Hippocampal formation (tissue), 2 donors: ENCODE results near the gene RRAS.

ENCODE experiments used
- DNase-seq, 2 donors: peaks; one replicate each; lab custom pipeline; 2025; lab: John Stamatoyannopoulos, UW

RRAS gene

DNA sequence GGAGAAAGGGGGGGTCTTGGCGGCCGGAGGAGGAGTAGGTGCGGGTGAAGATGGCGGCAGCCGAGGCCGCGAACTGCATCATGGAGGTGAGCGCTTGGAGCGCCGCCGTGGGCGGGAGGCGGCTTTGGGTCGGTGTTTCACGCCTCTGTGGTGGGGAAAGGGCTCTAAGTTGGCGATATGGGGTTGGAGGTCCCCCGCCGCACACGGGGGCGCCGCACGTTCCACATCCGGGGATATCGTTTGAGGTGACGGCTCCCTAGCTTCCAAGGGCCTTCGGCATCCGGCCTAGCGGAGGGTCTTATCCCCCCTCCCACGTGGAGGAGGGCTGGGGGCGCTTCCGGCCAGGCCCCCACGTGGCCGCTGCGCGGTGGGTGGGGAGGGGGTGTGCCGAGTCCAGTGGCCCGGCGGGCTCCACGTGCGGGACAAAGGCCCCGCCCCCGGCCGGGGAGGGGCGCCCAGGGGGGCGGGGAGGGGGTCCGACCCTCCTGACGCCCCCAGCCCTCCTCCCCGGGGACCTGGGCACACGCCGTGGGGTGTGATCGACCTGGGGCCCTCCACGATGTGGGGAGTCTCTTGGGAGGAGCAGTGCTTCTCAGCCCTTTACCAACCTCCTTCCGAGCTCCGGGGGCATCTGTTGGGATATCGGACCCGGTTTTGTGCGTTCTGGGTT lies 37.4 kb upstream of the RRAS start, which contains the start of gene PRMT1:
PRMT1 (plus strand) TSS at position 41 of the 670 bp plus-strand sequence; CDS start at position 51, 10 bp downstream.
- DNase-seq: no peak

DNA sequence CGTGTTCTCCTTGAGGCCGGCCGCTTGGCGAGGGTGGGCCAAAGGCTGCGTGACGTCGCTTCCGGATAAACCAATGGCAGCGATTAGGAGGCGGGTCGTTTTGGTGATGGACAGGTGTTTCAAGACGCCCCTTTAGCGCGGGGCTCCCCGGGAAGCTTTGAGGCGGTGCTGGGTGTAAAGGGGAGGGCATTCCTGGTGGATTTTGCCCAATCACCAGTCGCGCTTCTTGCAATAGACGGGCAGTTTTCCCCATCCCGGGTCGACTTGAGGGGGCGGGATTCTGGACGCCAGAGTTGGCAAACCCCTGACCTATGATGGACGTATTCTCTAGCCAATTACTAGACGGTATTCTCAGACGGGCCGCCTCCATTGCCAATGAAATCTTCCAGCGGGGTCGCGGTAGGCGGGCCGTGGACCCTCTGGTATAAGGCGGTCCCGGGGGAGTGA lies 36.9 kb upstream of the RRAS start:
- peak; percentile 100 for DNase-seq

DNA sequence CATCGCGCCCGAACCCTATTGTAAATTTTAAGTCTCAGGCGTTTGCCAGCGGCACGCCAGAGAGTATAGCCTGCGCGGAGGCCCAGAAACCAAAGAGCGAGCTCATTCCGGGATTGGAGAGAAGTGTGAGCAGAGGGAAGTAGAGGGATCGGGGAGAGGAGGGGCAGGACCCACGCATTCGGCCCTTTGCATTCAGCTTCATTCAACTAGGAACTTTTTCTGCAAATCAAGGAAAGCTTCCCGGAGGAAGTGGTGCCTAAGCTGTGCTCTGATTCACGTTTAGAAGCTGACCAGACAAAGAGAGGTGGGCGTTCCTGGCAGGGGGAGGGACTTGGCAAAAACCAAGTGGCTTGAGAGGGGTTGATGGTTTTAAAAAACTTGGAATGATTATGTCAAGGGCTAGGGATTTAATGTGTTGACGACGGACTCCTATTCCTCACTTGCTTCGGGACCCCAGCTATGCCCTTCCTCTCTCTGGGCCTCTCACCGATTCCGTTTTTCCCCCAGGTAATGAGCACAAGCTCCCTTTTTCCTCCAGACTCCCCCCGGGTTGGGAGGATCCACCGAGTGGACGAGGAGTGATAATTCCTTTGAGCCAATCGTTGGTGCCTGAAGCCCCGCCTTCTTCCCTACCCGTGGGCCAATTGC lies 36.3 kb upstream of the RRAS start:
- DNase-seq: peak; percentile 91 to 97

DNA sequence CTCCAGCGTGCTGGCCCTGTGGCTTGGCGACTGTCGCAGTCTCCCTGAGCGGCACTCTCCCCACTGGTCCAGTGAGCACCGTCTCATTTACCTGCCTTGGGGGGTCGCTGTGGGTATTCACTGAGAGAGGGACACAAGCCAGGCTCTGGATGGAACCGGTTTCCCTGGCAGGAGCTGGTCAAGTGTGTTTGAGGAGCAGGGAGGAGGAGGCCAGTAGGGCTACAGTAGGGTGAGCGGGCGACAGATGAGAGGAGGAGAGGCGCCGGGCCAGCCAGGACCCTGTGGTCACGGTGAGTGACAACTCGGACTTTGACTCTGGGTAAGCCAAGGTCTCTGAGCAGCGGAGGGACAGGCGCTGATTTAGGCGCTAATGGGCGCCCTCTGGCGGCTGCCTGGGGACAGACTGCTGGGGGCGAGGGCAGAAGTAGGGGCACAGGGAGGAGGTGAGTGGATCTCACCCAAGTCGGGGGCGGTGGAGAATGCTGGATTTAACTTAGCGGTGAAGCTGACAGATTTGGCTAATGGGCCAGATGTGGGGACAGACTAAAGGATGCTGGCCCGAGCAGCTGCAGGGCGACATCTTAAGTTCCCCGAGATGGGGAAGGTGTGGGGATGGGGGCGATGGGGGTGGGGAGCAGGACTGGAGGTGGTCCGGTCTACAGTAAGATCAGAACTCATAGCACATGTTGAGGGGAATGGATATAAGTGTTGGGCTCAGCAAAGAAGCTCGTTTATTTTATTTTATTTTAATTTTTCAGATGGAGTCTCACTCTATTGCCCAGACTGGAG lies 32.4 kb upstream of the RRAS start:
- peak; percentile 57 to 67 for DNase-seq

DNA sequence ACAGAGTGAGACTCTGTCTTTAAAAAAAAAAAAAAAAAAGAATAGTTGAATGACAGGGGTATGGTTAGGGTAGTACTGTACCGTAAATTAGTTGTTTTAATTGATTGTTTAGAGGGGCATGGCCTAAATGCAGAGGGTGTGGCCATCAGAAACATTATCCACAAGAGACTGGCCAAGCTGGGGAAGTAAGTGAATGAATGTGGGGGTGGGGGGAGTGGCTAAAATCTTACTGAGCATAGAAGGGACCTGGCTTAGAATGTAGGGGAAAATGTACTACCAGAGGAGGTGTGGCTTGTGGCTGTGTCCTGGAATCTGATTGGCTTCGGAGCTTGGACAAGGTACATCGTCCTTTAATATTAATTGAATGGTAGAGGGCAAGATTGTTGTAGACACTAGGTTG lies 29.6 kb upstream of the RRAS start:
- no peak for DNase-seq

DNA sequence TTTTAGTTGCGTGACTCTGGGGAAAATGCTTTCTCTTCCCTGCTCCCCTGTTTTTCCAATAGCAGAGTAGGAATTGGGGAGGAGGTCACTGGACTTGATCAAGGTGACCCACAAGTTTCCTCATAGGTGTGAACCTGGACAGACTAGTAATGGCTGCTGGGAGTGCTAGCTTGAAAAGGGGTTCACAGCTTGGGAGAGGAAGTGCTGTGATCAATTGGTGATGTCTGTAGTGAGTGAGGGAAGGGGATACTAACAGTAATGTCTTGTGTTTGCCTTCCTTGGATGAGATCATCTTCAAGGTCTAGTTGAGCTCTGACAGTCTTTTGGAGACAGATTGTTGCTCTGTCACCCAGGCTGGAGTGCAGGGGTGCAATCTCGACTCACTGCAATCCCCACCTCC lies 27.5 kb upstream of the RRAS start:
- DNase-seq: no peak

DNA sequence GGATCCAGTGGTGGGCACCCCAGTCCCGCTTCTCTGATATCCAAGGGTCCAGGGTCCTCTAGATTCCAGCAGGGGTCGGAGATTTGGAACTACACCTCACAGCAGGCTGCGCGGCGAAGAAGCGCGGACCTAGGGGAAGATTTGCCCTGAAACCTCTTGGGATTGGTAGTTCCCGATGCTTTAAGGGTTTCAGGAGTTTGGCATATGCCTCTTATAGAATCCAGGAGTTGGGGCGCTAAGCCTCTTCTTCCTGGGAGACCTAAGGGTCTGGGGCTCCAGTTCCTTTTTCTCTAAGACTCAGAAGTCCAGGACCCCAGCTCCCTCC lies 26.1 kb upstream of the RRAS start:
- DNase-seq: no peak

DNA sequence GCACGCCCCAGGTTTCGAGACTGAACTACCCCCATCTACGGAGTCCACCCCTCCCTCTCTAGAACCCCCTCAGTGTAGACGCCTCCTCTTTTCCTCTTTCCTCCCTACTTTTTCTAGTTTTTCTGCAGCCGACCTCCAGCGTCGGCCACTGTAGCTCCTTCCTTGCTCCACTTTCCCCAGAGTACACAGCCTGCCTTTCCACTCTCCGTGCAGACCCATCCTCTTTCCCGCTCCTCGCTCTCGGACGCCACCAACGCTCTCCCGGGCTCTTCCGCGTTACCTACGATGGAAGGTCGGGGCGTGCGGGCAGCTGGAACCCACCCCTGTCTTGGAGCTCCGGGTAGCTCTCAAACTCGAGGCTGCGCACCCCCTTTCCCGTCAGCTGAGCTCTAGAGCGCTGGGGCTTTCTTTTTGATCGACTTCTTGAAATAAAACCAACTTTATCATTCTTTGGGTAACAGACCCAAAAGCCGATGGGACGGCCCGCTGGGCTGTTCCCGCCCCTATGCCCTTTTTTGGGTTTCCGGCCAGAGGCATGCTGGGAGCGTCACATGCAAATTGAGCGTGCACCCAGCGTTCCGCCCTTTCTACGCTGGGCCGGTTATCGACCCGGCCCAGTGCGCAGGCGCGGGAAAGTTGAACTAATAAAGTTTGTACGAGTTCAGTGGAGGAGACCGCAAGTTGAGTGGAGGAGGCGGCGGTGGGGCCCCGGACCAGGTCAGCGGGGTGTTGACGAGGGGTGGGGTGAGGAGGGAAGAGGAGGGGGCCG lies 25.6 kb upstream of the RRAS start, which contains the start of the genes BCL2L12 and IRF3:
BCL2L12 (plus strand) TSS at position 583 of the 769 bp plus-strand sequence. CDS start 760 bp downstream, outside the sequence.
IRF3 (minus strand) TSS at position 507 of the 769 bp plus-strand sequence. CDS start 1,019 bp downstream, outside the sequence.
- peak; percentile 90 to 91 for DNase-seq

DNA sequence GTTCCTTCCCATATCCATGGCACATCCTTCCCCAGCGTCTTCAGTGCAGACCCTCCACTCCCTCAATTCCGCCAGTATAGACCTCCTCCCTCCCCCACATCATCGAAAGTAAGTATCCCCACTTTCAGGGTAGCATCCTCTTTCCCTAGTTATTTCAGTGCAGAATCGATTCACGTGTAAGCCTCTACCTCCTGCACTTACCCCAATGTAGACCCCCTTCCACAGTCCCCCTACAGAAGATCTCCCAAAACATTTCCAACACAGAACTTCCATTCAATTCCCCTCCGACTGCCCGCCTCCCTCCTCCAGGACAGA lies 25.1 kb upstream of the RRAS start:
- no peak for DNase-seq

DNA sequence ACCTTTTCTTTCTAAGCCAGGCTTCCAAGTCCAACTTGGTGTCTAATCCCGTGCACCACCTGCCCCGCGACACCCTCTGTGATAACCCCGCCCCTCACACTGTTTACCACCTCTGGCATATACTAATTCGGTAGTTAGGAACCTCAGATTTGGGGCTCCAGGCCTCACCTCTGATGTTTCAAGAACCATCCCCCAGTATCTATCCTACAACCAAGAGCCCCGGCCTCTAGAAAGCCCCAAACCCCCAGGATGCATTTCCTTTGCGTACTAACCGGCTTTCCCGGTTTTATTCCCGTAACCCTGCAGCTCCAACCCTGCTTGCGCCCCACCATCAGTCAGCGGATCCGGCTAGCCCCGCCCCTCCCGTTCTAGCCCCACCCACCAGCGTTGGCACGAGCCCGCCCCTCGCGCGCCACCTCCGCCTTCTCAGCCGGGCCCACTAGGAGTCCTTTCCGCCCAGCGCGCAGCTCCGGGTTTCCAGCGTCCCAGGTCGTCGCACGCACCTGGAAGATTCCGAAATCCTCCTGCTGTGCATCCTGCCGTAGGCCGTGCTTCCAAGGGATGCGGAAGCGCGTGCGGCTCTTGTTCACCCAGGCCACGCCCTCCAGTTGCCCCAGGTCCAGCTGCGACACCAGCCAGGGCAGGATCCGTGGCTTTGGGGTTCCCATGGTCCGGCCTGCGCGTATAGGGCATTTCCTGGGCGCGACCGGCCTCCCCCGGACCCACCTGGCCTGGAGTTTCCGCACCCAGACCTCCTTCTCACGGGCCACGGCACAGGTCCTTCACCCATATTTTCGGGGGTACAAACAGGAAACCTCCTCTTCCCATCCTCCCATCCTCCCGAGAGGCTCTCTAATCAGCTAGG lies 24.5 kb upstream of the RRAS start:
- peak; percentile 73 to 81 for DNase-seq

DNA sequence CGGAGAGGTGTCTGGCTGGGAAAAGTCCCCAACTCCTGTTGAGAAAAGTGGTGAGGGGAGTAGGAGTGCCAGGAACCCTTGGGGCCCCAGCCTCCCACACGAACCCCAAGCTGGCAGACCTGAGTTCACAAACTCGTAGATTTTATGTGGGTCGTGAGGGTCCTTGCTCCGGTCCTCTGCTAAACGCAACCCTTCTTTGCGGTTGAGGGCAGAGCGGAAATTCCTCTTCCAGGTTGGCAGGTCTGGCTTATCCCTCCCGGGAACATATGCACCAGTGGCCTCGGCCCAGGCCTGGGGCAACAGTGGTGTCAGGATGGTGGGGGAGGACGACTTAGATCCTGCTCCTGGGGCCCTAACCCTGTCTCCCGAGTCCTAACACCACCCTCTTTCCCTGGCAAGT lies 23.3 kb upstream of the RRAS start:
- DNase-seq: no peak

DNA sequence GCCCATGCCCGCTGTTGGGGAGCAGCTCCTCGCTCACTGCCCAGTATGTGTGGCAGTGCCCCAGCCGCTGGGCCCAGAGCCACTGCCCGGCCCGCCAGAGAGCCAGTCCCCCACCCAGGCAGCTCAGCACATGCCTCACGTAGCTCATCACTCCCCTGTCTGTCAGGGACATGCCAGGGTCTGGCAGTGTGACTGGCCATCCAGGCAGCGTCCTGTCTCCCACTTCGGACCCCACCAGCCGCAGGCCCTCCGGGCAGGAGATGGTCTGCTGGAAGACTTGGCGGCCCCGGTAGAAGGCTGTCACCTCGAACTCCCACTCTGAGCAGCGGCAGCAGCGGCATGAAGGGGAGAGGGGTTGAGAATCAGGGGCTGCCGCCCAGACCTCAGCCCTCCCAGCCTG lies 22.1 kb upstream of the RRAS start:
- DNase-seq: no peak

DNA sequence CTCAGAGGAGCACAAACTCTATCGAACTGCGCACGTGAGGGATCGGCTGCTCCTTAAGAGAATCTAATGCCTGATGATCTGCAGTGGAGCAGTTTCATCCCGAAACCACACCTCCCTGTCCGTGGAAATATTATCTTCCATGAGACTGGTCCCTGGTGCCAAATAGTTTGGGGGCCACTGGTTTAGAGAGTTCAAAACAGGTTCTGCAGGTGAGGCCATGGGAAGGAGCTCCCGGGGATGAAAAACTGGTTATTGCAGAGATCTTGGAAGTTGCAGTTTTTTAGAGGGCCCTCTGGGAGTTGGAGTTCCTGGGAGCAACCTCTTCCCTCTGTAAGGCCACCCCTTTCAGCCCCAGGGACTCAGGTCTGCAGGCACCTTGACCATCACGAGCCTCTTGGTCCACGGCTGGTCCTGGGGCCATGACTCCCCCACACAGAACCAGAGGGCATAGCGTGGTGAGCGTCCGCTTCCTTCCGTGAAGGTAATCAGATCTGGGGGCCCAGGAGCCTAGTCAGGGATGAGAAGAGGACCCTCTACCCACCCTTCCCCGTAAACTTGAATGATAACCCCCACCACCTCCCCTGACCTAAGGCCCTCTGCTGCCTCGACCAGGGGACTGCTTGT lies 20.5 kb upstream of the RRAS start:
- DNase-seq: no peak

DNA sequence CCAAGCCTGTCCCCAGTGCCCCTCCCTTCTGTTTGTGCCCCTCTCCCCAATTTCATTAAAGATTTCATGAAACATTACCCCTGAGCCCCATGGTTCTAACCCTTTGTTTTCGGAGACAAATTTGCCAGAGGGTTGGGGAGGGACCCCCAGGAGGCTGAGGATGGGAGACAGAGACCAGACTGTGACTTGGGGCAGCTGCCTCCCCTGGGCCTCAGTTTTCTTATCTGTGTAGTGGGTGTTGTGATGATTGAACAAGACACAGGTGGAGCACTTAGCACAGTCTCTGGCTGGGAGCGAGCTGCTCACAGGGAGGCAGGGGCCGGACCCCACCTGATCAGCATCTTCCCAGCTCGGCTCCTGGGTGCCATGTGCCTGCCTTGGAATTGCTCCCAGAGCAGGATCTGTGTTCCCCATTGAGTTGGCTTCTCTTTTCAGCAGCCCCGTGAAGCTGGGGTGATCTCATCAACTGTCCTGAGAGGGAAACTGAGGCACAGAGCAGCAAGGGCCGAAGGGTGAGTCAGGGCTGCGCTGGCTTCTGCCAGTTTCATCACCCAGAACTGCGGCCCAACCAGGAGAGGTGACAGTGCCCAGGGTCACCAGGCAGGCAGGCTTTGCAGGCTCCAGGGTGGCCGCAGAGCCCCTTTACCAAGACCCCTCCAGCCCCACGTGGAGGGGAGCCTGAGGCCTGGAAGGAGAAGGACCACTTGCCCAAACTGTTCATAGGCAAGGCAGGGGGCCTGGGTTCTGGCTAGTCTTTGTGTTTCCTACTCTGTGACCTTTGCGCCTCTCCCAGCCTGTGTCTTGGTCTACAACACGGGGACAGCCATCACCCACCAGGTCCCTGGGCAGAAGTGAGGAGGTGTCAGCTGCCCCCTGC lies 18.9 kb upstream of the RRAS start:
- DNase-seq: no peak

DNA sequence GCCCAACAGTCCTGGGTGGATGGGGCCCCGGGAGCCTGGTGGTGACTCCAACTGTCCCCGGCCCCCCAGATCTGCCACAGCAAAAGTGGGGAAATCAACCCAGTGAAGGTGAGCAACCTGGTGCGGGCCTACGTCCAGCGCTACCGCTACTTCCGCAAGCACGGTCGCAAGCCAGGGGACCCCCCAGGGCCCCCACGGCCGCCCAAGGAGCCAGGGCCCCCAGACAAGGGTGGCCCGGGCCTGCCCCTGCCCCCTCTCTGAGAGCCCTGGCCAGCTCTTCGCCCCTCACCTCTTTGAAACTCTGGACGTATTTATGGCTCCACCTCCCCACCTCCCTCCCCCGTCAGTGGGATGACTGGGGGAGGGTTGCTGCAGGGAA lies 18.2 kb upstream of the RRAS start:
- DNase-seq: no peak

DNA sequence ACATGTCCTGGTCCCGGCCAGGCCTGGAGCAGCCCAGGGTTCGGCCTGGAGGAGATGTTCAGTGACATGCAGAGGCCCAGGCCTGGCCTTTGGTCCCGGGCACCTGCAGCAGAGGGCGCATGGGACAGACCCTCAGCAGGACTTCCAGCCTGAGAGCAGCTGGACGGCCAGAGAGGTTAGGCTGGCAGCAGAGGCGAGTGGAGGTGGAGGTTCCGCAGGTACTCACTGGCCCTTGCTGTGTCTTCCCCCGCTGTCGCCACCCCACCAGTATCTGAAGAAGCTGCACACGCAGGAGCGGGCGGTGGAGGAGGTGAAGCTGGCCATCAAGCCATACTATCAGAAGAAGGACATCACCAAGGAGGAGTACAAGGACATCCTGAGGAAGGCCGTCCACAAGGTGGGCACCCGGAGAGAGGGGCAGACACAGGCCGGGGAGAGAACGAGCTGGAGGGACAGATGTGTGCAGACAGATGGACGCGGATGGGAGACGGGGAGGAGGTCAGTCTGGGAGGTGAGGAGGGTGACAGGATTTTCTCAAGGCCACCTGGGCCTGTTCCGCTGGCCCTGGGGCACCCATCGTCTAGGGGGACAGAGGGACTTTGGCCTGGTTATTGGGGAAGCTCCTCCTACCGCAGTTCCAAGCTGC lies 17.7 kb upstream of the RRAS start:
- no peak for DNase-seq

DNA sequence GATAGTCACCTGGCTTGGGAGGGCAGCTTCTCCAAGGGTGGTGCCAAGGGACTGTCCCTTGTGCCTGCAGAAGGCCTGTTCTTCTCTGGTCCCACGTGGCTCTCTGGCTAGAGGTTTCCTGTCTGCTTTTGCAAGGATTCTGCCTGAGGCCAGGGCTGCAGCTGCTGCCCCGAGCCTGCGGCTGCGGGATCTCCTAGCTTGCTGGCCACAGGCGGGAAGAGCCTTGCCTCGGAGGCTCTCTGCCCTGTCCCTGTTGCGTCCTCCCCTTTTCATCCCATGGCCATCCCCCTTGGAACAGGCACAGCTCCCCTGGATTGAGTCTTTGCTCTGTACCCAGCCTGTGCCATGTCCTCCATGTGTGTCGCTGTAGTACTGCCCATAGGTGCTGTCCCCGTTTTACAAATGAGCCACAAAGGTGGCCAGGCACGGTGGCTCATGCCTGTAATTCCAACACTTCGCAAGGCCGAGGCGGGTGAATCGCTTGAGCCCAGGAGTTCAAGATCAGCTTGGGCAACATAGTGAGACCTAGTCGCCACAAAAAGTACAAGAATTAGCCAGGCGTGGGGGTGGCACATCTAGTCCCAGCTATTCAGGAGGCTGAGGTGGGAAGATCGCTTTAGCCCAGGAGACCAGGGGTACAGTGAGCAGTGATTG lies 16.6 kb upstream of the RRAS start:
- no peak for DNase-seq

DNA sequence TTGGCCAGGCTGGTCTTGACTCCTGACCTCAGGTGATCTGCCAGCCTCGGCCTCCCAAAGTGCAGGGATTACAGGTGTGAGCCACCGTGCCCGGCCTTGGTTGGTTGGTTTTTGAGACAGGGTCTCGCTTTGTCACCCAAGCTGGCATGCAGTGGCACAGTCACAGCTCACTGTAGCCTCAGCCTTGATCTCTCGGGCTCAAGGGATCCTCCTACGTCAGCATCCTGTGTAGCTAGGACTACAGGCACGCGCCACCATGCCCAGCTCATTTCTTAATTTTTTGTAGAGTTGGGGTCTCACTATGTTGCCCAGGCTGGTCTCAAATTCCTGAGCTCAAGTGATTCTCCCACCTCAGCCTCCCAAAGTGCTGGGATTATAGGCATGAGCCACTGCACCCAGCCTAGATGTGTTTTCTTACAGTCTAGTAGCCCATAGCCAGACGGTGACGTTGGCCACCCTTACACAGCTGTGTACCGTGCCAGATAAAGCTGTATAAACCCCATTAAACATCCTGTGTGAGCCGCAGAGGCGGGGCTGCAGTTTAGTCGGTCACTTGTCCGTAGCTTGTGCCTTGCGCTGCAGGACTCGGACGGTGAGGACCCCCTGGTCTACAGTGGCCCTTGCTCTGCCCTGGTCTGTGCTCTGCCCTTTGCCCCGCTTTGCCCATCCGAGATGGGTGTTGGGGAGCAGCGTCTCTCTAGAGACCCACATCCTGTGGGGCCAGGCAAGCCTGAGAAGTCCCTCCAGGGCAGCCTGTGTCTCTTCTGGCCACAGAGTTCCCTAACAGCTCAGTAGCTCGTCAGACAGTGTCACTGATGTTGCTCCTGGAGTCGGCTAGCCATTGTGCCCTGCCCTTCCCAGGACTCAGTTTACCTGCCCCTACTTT lies 15.9 kb upstream of the RRAS start:
- no peak for DNase-seq
